ENCODE measurements around the gene SNPH.

Gene SNPH

DNA sequence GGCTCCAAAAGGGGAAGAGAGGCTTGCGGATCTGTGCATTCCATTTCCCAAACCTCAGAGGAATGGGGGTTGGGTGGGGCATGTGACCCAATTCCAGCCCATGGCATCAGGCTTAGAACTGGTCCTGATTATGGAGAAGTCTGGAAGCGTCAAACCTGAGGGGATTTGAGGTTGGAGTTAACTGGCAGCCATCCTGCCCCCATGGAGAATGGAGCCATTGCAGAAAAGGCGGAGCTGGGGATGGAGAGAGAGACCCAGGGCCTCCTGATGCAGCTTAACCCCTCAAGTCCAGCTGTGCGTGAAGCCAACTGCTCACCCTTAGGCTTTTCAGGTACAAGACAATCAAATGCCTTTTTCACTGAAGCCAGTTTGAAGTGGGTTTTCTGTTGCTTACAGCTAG lies 72.7 kb downstream of the SNPH start:
- no peak for DNase-seq (ENCODE audit: low read depth)

DNA sequence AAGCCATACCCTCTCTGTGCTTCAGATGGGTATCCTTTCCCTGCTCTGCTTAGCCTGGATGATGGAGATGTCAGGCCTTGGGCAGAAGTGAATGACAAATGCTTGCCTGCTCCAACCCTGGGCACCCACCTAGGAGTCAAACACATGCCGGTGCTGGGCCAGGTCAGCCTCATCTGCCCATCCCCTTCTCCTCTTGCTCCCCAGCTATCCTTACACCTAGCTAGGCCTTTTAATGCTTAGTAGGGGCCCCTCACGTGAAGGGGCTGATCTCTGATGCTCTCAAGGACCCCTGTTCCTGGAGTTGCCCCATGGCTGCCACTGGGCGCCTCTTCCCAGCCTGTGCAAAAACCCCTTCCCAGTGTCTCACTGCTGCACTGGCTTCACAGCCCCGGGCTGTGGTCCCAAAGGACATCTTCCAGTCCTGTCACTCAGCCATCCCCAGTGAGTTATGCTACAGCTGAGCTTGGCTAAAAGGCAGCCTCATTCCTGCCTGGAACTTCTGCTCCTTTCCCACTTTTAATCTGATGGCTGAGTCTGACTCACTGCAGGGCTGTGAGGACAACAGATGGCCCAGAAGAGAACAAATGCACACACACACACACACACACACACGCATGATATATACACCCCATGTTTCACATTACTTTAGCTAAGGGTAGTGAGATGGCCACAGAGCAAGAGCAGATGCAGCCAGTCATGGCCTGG lies 75.6 kb downstream of the SNPH start:
- DNase-seq (ENCODE audit: low read depth): peak; percentile 55

DNA sequence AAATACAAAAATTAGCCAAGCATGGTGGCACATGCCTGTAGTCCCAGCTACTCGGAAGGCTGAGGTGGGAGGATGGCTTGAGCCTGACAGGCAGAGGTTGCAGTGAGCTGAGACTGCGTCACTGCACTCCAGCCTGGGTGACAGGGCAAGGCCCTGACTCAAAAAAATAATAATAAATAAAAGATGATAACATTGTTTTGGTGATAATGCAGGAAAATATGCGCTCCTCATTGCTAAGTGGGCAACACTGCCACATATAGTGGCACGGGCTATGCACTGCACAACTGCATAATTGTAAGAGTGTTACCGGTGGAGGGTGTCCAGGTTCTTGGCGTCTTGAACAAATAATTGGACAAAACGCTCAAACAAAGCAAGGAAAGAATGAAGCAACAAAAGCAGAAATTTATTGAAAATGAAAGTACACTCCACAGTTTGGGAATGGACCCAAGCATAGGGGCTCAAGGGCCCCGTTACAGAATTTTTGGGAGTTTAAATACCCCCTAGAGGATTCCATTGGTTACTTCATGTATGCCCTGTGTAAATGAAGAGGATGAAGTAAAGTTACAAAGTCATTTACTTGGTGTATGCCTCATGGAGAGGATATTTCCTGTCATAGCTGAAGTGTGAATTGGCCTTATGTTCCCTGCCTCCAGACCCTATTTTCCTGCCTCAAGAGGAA lies 77.5 kb downstream of the SNPH start:
- DNase-seq (ENCODE audit: low read depth): peak; percentile 62

DNA sequence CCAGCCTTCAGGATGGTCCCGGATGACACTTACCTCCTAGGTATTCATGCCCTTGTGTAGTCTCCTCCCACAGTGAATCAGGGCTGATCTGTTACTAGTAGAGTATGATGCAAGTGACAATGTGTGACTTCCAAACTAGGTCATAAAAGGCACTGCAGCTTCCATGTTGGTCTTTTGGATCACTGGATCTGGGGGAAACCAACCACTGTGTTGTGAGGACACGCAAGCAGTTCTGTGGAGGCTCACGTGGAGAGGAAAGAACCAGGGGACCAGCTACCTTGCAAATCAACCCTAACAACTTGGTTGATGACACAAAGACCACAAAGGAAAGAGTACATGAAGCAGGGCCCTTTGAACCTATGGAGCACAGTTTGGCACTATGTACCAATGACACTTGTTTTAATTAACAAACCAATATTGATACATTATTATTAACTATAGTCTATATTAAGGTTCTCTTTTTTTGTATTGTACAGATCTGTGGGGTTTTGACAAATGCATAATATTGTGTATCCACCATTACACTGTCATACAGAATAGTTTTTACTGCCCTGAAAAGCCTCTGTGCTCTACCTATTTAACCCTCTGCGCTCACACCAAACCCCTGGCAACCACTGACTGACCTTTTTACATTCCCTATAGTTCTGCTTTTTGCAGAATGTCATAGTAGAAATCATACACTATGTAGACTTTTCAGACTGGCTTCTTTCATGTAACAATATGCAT lies 79.1 kb downstream of the SNPH start:
- DNase-seq (ENCODE audit: low read depth): peak; percentile 32

DNA sequence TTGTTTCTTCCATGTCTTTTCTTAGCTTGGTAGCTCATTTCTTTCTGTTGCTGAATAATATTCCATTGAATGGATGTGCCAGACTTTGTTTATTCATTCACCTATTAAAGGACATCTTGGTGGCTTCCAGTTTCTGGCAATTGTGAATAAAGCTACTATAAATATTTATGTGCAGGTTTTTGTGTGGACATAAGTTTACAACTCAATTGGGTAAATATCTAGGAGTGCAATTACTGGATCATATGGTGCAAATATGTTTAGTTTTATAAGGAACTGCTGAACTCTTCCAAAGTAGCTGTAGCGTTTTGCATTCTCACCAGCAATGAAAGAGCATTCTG lies 79.6 kb downstream of the SNPH start:
- no peak for DNase-seq (ENCODE audit: low read depth)

DNA sequence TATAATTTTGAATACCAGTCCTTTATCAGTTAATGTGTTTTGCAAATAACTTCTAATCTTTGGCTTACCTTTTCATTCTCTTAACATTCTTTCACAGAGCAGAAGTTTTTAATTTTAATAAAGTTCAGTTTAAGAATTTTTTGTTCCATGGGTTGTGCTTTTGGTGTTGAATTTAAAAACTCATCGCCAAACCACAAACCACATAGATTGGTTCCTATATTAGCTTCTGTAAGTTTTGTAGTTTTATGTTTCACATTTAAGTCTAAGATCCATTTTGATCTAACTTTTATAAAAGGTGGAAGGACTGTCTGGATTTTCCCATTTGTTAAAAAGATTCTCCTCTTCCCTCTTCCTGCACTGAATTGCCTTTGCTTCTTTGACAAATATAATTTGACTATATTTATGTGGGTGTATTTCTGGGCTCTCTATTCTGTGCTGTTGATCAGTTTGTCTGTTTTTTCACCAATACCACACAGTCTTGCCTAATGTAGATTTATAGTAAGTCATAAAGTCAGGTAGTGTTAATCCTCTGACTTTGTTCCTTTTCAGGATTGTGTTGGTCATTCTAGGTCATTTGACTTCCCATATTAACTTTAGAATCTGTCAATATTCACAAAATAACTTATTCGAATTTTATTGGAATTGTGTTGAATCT lies 80.3 kb downstream of the SNPH start:
- DNase-seq (ENCODE audit: low read depth): no peak

GRCh38 chr20:1353956-1354355 lies 87.9 kb downstream of the SNPH start:
- DNase-seq (ENCODE audit: low read depth): no peak

DNA sequence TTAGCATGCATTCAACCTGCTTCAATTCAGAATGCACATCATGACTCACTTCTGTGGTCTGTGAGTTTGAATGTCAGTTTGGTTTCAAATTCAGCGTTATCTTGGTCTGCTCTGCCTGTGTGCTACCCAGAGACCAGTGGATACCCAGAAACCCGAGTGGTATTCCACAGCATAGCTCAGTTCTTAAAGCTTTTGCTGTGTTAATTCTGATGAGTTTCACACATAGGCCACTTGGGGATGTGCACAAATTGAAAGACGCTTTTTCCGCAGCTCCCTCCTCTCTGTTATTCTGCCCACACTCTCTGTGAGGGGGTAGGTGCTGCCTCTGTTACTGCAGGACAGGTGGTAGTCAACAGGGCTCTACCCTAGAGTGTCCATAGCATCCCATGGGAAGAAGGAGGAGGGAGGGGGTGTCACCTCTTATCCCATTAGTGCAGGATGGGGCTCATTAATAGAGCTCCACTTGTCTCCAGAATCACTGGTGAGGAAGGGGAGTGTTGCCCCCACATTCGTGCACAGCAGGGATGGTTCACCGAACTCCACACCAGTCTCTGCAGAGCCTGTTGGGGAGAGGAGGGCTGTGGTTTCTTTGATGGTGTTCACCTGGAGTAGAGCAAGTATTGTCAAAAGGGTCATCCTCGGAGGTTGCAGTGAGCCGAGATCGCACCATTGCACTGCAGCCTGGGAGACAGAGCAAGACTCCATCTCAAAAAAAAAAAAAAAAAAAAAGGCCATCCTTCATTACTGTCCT lies 92.0 kb downstream of the SNPH start:
- DNase-seq (ENCODE audit: low read depth): peak; percentile 71
